IMR-90 (cell line): ENCODE data around the gene PRDX5.

ENCODE experiments used
- CHD1 ChIP-seq: IDR thresholded peaks from 2 replicates; pipeline ENCODE4 v1.6.1; 2012; ENCODE audit warnings: low read depth, low read length, improper control_type of control experiment
- CTCF ChIP-seq: conservative IDR thresholded peaks from 2 replicates; pipeline ENCODE4 v1.5.1; 2012; ENCODE audit warnings: mild to moderate bottlenecking, low read depth, low read length, improper control_type of control experiment

GRCh38 chr11:64353715-64354506 is 36.0 kb downstream of the PRDX5 start:
- TF ChIP-seq CTCF (no peak), CHD1 (no peak)
